Keratinocyte (primary cell): ENCODE measurements around the gene FRZB.

Experiments
- EZH2 ChIP-seq: IDR thresholded peaks from one replicate; pipeline ENCODE4 v1.6.1; 2012; ENCODE audit warnings: inconsistent platforms, mild to moderate bottlenecking, low read length, moderate library complexity
- TF ChIP-seq, protein P1 (sequence below), 3 experiments: IDR thresholded peaks in 1 of 3; conservative IDR thresholded peaks in 1 of 3; optimal IDR thresholded peaks in 1 of 3; 2 replicates in 2 of 3; 3 replicates in 1 of 3; pipeline versions ENCODE3 to v1.5.1; 2011; ENCODE audit warnings: low read length in 3 of 3, mild to moderate bottlenecking in 3 of 3, moderate library complexity in 2 of 3, control low read depth in 1 of 3, inconsistent platforms in 1 of 3; ENCODE audit not compliant: insufficient read depth in 2 of 3; ENCODE audit errors: extremely low read depth in 1 of 3

DNA sequence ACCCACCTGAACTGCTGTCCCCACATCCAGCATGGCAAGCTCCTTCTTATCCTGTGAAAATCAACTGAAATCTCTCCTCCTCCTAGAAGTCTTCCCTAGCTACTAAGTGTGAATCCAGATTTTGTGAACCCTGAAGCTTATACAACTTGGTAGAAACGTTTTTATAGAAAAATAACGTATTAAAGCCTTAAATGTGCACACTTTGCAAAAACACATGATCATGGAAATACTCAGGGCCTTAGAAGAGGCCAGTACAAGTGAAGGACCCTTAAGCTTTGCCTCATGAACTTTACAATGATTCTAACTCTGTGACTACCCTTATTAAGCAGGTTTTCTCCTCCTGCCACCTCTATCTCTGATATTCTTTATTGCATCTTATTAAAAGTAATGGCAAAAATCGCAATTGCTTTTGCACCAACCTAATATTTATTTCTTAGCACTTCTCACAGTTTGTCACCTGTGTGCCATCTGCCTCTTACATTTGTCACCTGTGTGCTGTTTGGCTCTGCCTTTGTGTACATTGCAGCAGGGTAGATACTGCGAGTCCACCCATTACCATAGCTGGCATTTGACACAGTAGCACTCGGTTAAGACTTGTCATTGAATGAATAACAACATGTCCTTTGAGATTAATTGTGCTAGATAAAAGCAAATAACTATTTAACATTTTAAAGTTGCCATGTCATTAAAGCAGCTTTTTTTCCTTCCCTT, 42.2 kb downstream of the FRZB start:
- TF ChIP-seq, protein P1, sequence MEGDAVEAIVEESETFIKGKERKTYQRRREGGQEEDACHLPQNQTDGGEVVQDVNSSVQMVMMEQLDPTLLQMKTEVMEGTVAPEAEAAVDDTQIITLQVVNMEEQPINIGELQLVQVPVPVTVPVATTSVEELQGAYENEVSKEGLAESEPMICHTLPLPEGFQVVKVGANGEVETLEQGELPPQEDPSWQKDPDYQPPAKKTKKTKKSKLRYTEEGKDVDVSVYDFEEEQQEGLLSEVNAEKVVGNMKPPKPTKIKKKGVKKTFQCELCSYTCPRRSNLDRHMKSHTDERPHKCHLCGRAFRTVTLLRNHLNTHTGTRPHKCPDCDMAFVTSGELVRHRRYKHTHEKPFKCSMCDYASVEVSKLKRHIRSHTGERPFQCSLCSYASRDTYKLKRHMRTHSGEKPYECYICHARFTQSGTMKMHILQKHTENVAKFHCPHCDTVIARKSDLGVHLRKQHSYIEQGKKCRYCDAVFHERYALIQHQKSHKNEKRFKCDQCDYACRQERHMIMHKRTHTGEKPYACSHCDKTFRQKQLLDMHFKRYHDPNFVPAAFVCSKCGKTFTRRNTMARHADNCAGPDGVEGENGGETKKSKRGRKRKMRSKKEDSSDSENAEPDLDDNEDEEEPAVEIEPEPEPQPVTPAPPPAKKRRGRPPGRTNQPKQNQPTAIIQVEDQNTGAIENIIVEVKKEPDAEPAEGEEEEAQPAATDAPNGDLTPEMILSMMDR (optimal IDR thresholded peaks at IDR 0.05 in 1 of 3, IDR thresholded peaks at IDR 0.05 in 1 of 3, conservative IDR thresholded peaks at IDR 0.05 in 1 of 3; ENCODE audit: extremely low read depth in 1 of 3, insufficient read depth in 2 of 3, low read length in 3 of 3): no peak
- TF ChIP-seq EZH2: no peak
